GM18873 (cell line): ENCODE measurements around the gene C16orf86.

ENCODE experiments used
- ATAC-seq: cut with Tn5 transposase; IDR thresholded peaks from one replicate; pipeline ENCODE4 v1.9.1; 2021; ENCODE audit warnings: mild to moderate bottlenecking, moderate library complexity, moderate number of reproducible peaks; ENCODE audit not compliant: unreplicated experiment, low FRiP score

C16orf86 gene

GRCh38 chr16:67666559-67667452, at the start of gene C16orf86, which contains the start of gene ENKD1:
Gene C16orf86, plus strand, starts transcription at chr16:67666814. Its CDS starts 157 bp downstream, at chr16:67666971.
Gene ENKD1, minus strand, starts transcription at chr16:67666750. Its CDS starts 308 bp downstream, at chr16:67666442.
- ATAC-seq: no peak

GRCh38 chr16:67628216-67628615, 38.4 kb upstream of the C16orf86 start:
- ATAC-seq: no peak

- ATAC-seq: no peak
These were observed 34.0 kb upstream of the C16orf86 start for GRCh38 chr16:67632415-67633172.

GRCh38 chr16:67636713-67637112, 29.9 kb upstream of the C16orf86 start:
- ATAC-seq: no peak

- no peak for ATAC-seq
These were observed 29.0 kb upstream of the C16orf86 start for GRCh38 chr16:67637625-67638024.

GRCh38 chr16:67641779-67642708, 24.6 kb upstream of the C16orf86 start:
- no peak for ATAC-seq

- ATAC-seq: no peak
These were observed 22.6 kb upstream of the C16orf86 start for GRCh38 chr16:67644038-67644437.

GRCh38 chr16:67645397-67646121, 21.1 kb upstream of the C16orf86 start:
- no peak for ATAC-seq

- ATAC-seq: no peak
These were observed 19.4 kb upstream of the C16orf86 start for GRCh38 chr16:67647111-67647651.

- no peak for ATAC-seq
These were observed 18.9 kb upstream of the C16orf86 start for GRCh38 chr16:67647681-67648080.

- ATAC-seq: no peak
These were observed 18.4 kb upstream of the C16orf86 start for GRCh38 chr16:67648088-67648763.

GRCh38 chr16:67648764-67649407, 17.7 kb upstream of the C16orf86 start:
- ATAC-seq: no peak

- no peak for ATAC-seq
These were observed 17.1 kb upstream of the C16orf86 start for GRCh38 chr16:67649494-67649931.

- no peak for ATAC-seq
These were observed 16.6 kb upstream of the C16orf86 start for GRCh38 chr16:67650023-67650422.

GRCh38 chr16:67651039-67651438, 15.6 kb upstream of the C16orf86 start:
- ATAC-seq: no peak

GRCh38 chr16:67651847-67652246, 14.8 kb upstream of the C16orf86 start:
- no peak for ATAC-seq

- no peak for ATAC-seq
These were observed 14.0 kb upstream of the C16orf86 start for GRCh38 chr16:67652578-67653127.
